Transverse colon (tissue), 4 donors: ENCODE results near the gene ANLN.

Experiments
- EP300 ChIP-seq: sonication (generic); formaldehyde crosslinking; IDR thresholded peaks from one replicate; pipeline ENCODE4 v1.6.1; 2017; ENCODE audit warnings: antibody characterized with exemption, low read depth
- POLR2AphosphoS5 ChIP-seq, 3 donors: sonication (generic); formaldehyde crosslinking; IDR thresholded peaks; one replicate each; pipeline ENCODE4 v1.6.1; 2016; ENCODE audit warnings: antibody characterized with exemption in 3 of 3
- TF ChIP-seq, protein P1 (sequence below), 5 experiments: fragments of 200-600 bp in 3 of 5; fragments of 450-650 bp in 2 of 5; sonication (generic) in 3 of 5; IDR thresholded peaks; 1 replicate in 2 of 5; 2 replicates in 3 of 5; pipeline ENCODE4 v1.5.1; 2016 to 2017; ENCODE audit warnings: antibody characterized with exemption in 5 of 5, inconsistent platforms in 3 of 5, mild to moderate bottlenecking in 2 of 5, moderate library complexity in 1 of 5

DNA sequence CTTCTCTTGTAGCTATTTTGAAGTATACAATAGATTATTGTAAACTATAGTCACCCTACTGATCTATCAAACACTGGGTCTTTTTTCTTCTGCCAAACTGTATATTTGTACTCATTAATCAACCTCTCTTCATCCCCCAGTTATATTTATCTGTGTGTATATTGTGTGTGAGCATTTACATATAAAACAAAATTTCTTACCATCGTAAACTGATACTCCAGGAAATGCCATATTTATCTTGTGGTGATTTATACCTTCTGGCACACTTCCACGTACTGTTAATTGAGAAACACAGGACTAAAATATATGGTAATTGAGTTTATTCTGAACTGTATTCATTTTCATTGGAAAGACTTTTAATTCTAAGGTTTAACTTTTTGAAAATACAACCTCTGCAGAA lies 18.9 kb downstream of the ANLN start:
- TF ChIP-seq, protein P1, sequence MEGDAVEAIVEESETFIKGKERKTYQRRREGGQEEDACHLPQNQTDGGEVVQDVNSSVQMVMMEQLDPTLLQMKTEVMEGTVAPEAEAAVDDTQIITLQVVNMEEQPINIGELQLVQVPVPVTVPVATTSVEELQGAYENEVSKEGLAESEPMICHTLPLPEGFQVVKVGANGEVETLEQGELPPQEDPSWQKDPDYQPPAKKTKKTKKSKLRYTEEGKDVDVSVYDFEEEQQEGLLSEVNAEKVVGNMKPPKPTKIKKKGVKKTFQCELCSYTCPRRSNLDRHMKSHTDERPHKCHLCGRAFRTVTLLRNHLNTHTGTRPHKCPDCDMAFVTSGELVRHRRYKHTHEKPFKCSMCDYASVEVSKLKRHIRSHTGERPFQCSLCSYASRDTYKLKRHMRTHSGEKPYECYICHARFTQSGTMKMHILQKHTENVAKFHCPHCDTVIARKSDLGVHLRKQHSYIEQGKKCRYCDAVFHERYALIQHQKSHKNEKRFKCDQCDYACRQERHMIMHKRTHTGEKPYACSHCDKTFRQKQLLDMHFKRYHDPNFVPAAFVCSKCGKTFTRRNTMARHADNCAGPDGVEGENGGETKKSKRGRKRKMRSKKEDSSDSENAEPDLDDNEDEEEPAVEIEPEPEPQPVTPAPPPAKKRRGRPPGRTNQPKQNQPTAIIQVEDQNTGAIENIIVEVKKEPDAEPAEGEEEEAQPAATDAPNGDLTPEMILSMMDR (IDR thresholded peaks at IDR 0.05) = no peak
- TF ChIP-seq POLR2AphosphoS5 (IDR thresholded peaks at IDR 0.05) = no peak
- no peak for TF ChIP-seq EP300
